PC-9 (cell line): ENCODE measurements around the gene DTD2.

Source experiments
- CTCF ChIP-seq: fragments of 200-600 bp; sonication (generic); conservative IDR thresholded peaks from 2 replicates; pipeline ENCODE4 v1.6.1; 2017; ENCODE audit warnings: mixed run types, antibody characterized with exemption, mild to moderate bottlenecking, moderate library complexity
- EZH2 ChIP-seq: fragments of 200-600 bp; sonication (generic); IDR thresholded peaks from 2 replicates; pipeline ENCODE4 v1.8.0; 2017; ENCODE audit warnings: antibody characterized with exemption, low read depth

DNA sequence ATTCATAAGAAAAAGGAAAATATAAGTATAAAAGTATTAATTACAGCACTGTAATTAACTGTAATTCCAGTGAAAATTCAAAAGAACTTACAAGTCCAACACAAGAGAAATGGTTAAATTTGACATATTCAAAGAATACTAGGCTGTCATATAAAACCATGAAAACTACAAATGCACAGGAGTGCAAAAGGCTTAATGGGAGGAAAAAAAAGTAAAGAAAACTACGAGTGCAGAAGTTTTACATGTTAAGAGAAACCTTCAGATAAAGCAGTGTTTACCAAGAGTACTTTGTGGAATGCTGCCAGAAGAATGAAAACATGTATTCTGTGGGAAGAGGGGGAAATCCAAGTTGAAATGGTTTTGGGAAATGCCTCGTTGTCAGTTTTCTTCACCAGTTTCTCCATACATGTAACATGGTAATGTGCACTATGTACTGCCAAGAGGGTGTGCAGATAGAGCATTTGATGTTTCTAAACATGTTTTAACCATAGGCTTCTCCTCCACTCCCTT, 46.0 kb downstream of the DTD2 start:
- no peak for TF ChIP-seq CTCF
- no peak for TF ChIP-seq EZH2
